ENCODE data around the gene HTRA1.

HTRA1 gene

DNA sequence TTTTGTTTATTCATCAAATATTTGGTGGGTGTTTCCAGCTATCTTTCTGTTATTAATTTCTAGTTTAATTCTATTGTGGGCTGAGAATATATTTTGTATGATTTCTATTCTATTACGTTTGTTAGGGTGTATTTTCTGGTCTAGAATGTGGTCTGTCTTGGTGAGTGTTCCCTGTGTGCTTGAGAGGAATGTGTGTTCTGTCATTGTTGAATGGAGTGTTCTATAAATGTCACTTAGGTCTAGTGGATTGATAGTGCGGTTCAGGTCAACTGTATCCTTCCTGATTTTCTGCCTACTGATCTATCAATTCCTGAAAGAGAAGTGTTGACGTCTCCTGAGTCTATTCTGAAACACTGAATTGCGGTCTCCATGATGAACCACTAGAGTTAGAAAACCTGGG is 8.5 kb downstream of the HTRA1 start:
- TF ChIP-seq FOXP2 (optimal IDR thresholded peaks at IDR 0.05; ENCODE audit: borderline replicate concordance, extremely low read depth, extremely low read length, insufficient read depth), result no peak
- TF ChIP-seq POLR2AphosphoS5 (IDR thresholded peaks at IDR 0.05; ENCODE audit: low read depth, low read length), result no peak
- TF ChIP-seq, protein P1, sequence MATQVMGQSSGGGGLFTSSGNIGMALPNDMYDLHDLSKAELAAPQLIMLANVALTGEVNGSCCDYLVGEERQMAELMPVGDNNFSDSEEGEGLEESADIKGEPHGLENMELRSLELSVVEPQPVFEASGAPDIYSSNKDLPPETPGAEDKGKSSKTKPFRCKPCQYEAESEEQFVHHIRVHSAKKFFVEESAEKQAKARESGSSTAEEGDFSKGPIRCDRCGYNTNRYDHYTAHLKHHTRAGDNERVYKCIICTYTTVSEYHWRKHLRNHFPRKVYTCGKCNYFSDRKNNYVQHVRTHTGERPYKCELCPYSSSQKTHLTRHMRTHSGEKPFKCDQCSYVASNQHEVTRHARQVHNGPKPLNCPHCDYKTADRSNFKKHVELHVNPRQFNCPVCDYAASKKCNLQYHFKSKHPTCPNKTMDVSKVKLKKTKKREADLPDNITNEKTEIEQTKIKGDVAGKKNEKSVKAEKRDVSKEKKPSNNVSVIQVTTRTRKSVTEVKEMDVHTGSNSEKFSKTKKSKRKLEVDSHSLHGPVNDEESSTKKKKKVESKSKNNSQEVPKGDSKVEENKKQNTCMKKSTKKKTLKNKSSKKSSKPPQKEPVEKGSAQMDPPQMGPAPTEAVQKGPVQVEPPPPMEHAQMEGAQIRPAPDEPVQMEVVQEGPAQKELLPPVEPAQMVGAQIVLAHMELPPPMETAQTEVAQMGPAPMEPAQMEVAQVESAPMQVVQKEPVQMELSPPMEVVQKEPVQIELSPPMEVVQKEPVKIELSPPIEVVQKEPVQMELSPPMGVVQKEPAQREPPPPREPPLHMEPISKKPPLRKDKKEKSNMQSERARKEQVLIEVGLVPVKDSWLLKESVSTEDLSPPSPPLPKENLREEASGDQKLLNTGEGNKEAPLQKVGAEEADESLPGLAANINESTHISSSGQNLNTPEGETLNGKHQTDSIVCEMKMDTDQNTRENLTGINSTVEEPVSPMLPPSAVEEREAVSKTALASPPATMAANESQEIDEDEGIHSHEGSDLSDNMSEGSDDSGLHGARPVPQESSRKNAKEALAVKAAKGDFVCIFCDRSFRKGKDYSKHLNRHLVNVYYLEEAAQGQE (IDR thresholded peaks at IDR 0.05; ENCODE audit: insufficient read depth in 1 of 2, low read depth in 2 of 2, low read length in 2 of 2), result no peak
- no peak for TF ChIP-seq TAF1 (IDR thresholded peaks at IDR 0.05; ENCODE audit: borderline replicate concordance, insufficient read depth, low read length)

DNA sequence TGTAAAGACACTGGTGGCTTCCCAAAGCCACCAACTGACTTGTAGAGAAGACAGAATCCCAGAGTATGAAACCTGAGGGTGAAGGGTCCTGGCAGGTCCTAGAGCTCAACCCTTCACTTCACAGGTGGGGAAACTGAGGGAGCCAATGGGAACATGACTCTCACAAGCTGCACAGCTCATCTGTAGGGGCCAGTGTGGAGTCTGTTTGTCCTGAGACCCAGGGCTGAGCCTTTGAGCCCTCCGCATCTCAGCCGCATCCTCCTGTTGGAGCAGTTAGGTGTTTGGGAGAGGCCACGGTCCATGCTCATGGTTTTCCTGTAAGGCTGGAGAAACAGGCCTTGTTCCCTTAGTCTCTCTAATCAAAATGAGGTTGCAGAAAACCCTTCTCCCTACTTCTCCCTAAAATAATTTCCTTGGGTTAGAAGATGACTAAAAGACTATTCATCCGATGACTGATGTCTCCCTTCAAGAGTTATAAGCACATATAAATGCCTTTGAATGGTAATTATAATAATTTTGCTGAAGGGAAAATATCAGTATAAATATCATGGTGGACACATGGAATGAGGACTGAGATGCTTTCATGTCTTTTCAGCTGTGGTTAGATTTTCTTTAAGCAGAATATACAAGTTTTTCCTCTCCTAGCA is 10.3 kb downstream of the HTRA1 start:
- no peak for TF ChIP-seq FOXP2 (optimal IDR thresholded peaks at IDR 0.05; ENCODE audit: borderline replicate concordance, extremely low read depth, extremely low read length, insufficient read depth)
- no peak for TF ChIP-seq POLR2AphosphoS5 (IDR thresholded peaks at IDR 0.05; ENCODE audit: low read depth, low read length)
- no peak for TF ChIP-seq SIN3A (IDR thresholded peaks at IDR 0.05; ENCODE audit: borderline replicate concordance, insufficient read depth, low read length)
- TF ChIP-seq, protein P1 (IDR thresholded peaks at IDR 0.05; ENCODE audit: insufficient read depth in 1 of 2, low read depth in 2 of 2, low read length in 2 of 2), result no peak
- TF ChIP-seq TAF1 (IDR thresholded peaks at IDR 0.05; ENCODE audit: borderline replicate concordance, insufficient read depth, low read length), result no peak

DNA sequence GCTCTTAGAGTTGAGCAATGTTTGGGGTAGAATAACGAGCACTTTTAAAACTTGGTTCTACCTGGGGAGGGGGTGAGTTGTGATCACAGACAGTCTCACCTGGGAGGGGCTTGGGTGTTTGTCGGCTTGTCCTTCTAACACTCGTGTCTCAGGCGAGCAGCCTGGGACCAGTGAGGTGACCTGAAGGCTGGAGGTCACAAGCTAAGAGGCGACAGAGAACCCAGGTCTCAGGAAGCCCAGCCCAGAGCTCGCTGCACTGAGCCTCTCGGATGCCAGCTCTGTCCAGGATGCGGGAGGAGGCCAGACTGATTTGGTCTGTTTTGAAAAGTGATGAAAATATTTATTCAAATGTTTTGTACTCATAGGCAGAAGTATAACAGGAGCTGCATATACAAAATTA is 11.8 kb downstream of the HTRA1 start:
- no peak for TF ChIP-seq POLR2AphosphoS5 (IDR thresholded peaks at IDR 0.05; ENCODE audit: low read depth, low read length)
- TF ChIP-seq TAF1 (IDR thresholded peaks at IDR 0.05; ENCODE audit: borderline replicate concordance, insufficient read depth, low read length), result no peak
- no peak for TF ChIP-seq FOXP2 (optimal IDR thresholded peaks at IDR 0.05; ENCODE audit: borderline replicate concordance, extremely low read depth, extremely low read length, insufficient read depth)
- TF ChIP-seq, protein P1 (IDR thresholded peaks at IDR 0.05; ENCODE audit: insufficient read depth in 1 of 2, low read depth in 2 of 2, low read length in 2 of 2), result no peak
- TF ChIP-seq SIN3A (IDR thresholded peaks at IDR 0.05; ENCODE audit: borderline replicate concordance, insufficient read depth, low read length), result no peak

DNA sequence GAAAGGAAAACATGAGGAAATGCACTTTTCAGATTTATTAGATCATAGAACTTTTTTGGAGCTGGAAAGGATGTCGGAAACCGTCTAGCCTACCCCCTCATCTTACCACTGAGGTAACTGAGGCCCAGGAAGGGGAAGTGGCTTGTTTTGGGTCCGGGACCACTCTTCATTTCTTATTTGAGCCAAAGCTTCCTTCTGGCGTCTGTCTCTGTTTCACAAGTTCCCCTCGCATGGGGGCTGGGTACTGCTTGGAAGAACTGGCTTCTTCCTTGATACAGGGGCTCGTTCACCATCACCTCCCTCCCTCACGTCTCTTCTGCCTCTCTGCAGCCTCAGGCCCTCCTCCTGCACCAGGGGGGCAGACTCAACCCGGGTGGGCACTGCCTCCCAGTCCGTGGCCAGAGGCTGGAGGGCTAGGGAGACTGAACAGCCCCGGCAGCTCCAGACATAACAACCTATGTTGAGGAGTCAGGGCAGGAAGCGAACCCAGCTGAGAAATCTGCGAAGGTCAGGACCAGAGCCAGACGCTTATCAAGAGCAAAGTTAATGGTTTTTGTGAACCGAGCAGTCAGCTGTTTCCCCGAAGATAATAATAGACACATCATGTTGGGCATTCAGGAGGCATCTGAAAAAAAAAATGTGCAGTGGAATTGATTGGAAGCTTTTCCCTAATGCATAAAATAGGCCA is 12.9 kb downstream of the HTRA1 start:
- TF ChIP-seq, protein P1 (IDR thresholded peaks at IDR 0.05; ENCODE audit: insufficient read depth in 1 of 2, low read depth in 2 of 2, low read length in 2 of 2), result no peak

- TF ChIP-seq FOXP2 (optimal IDR thresholded peaks at IDR 0.05; ENCODE audit: borderline replicate concordance, extremely low read depth, extremely low read length, insufficient read depth) (no peak), SIN3A (IDR thresholded peaks at IDR 0.05; ENCODE audit: borderline replicate concordance, insufficient read depth, low read length) (no peak), POLR2AphosphoS5 (IDR thresholded peaks at IDR 0.05; ENCODE audit: low read depth, low read length) (no peak), TAF1 (IDR thresholded peaks at IDR 0.05; ENCODE audit: borderline replicate concordance, insufficient read depth, low read length) (no peak)
- TF ChIP-seq, protein P1 (IDR thresholded peaks at IDR 0.05; ENCODE audit: insufficient read depth in 1 of 2, low read depth in 2 of 2, low read length in 2 of 2), result no peak
Measured at GRCh38 chr10:122475100-122475499, 13.7 kb downstream of the HTRA1 start.

Data from PFSK-1 (cell line).